ENCODE data around the gene ADGRF5.
"Not testable (repeated sequence)": the region's sequence is repeated elsewhere in the genome, so short reads cannot be mapped to it uniquely, and the experiment has no call there.

ADGRF5 gene

GRCh38 chr6:46896871-46897270, 24.9 kb downstream of the ADGRF5 start:
- TF ChIP-seq POLR2A (IDR thresholded peaks at IDR 0.05; ENCODE audit: low read length) (no peak), GATA1 (IDR thresholded peaks at IDR 0.05; ENCODE audit: low read depth, low read length) (no peak)
- no peak for DNase-seq

GRCh38 chr6:46895930-46896329, 25.8 kb downstream of the ADGRF5 start:
- DNase-seq: no peak
- TF ChIP-seq POLR2A (IDR thresholded peaks at IDR 0.05; ENCODE audit: low read length) (no peak), GATA1 (IDR thresholded peaks at IDR 0.05; ENCODE audit: low read depth, low read length) (no peak)

- no peak for DNase-seq
- TF ChIP-seq GATA1 (IDR thresholded peaks at IDR 0.05; ENCODE audit: low read depth, low read length): no peak
- no peak for TF ChIP-seq POLR2A (IDR thresholded peaks at IDR 0.05; ENCODE audit: low read length)
Measured at GRCh38 chr6:46894433-46894832, 27.3 kb downstream of the ADGRF5 start.

GRCh38 chr6:46893648-46894047, 28.1 kb downstream of the ADGRF5 start:
- DNase-seq: no peak
- TF ChIP-seq POLR2A (IDR thresholded peaks at IDR 0.05; ENCODE audit: low read length): no peak
- TF ChIP-seq GATA1 (IDR thresholded peaks at IDR 0.05; ENCODE audit: low read depth, low read length): no peak

GRCh38 chr6:46891252-46891795, 30.4 kb downstream of the ADGRF5 start:
- DNase-seq: no peak
- no peak for TF ChIP-seq GATA1 (IDR thresholded peaks at IDR 0.05; ENCODE audit: low read depth, low read length)
- TF ChIP-seq POLR2A (IDR thresholded peaks at IDR 0.05; ENCODE audit: low read length): no peak

GRCh38 chr6:46888578-46888977, 33.2 kb downstream of the ADGRF5 start:
- TF ChIP-seq POLR2A (IDR thresholded peaks at IDR 0.05; ENCODE audit: low read length) (no peak), GATA1 (IDR thresholded peaks at IDR 0.05; ENCODE audit: low read depth, low read length) (no peak)
- DNase-seq: no peak

GRCh38 chr6:46888031-46888430, 33.7 kb downstream of the ADGRF5 start:
- DNase-seq: no peak
- TF ChIP-seq POLR2A (IDR thresholded peaks at IDR 0.05; ENCODE audit: low read length): no peak
- no peak for TF ChIP-seq GATA1 (IDR thresholded peaks at IDR 0.05; ENCODE audit: low read depth, low read length)

GRCh38 chr6:46882645-46883044, 39.1 kb downstream of the ADGRF5 start:
- TF ChIP-seq GATA1 (IDR thresholded peaks at IDR 0.05; ENCODE audit: low read depth, low read length) (no peak), POLR2A (IDR thresholded peaks at IDR 0.05; ENCODE audit: low read length) (no peak)

GRCh38 chr6:46879003-46879402, 42.7 kb downstream of the ADGRF5 start:
- DNase-seq: no peak
- TF ChIP-seq GATA1 (IDR thresholded peaks at IDR 0.05; ENCODE audit: low read depth, low read length) (no peak), POLR2A (IDR thresholded peaks at IDR 0.05; ENCODE audit: low read length) (no peak)

More at GRCh38 chr6:46882645-46883044, 39.1 kb downstream of the ADGRF5 start:
- DNase-seq: no peak

- DNase-seq: no peak
- TF ChIP-seq POLR2A (IDR thresholded peaks at IDR 0.05; ENCODE audit: low read length): no peak
- no peak for TF ChIP-seq GATA1 (IDR thresholded peaks at IDR 0.05; ENCODE audit: low read depth, low read length)
Measured at GRCh38 chr6:46876126-46876525, 45.6 kb downstream of the ADGRF5 start.

GRCh38 chr6:46867411-46867810, 54.3 kb downstream of the ADGRF5 start:
- TF ChIP-seq POLR2A (IDR thresholded peaks at IDR 0.05; ENCODE audit: low read length) (no peak), GATA1 (IDR thresholded peaks at IDR 0.05; ENCODE audit: low read depth, low read length) (no peak)

GRCh38 chr6:46865221-46865620, 56.5 kb downstream of the ADGRF5 start:
- TF ChIP-seq POLR2A (IDR thresholded peaks at IDR 0.05; ENCODE audit: low read length) (no peak), GATA1 (IDR thresholded peaks at IDR 0.05; ENCODE audit: low read depth, low read length) (no peak)
- no peak for DNase-seq

More at GRCh38 chr6:46867411-46867810, 54.3 kb downstream of the ADGRF5 start:
- no peak for DNase-seq

- no peak for DNase-seq
- no peak for TF ChIP-seq POLR2A (IDR thresholded peaks at IDR 0.05; ENCODE audit: low read length)
- TF ChIP-seq GATA1 (IDR thresholded peaks at IDR 0.05; ENCODE audit: low read depth, low read length): no peak
Measured at GRCh38 chr6:46863791-46864190, 57.9 kb downstream of the ADGRF5 start.

- TF ChIP-seq POLR2A (IDR thresholded peaks at IDR 0.05; ENCODE audit: low read length) (no peak), GATA1 (IDR thresholded peaks at IDR 0.05; ENCODE audit: low read depth, low read length) (no peak)
- DNase-seq: peak in 1 of 2 experiments; percentile 2
Measured at GRCh38 chr6:46862381-46862780, 59.4 kb downstream of the ADGRF5 start.

GRCh38 chr6:46855966-46856365, 65.8 kb downstream of the ADGRF5 start:
- DNase-seq: peak in 1 of 2 experiments; percentile 38

GRCh38 chr6:46851576-46851975, 70.2 kb downstream of the ADGRF5 start:
- DNase-seq: not testable (repeated sequence)

All from erythroblast (primary cell).